Stimulated activated CD8-positive, alpha-beta memory T cell treated with anti-CD3 and anti-CD28 coated beads, Interleukin-2, amount 100 ng/mL, for 1 hour (primary cell): ENCODE measurements around the gene ACOT12.

Experiments used
- DNase-seq, 2 donors: peaks; one replicate each; pipeline ENCODE4 v3.0.0-alpha.2; 2020; ENCODE audit warnings: low read depth in 2 of 2

ACOT12 gene

GRCh38 chr5:81400375-81400774, 6.4 kb upstream of the ACOT12 start:
- DNase-seq: no peak

- DNase-seq: no peak
These were observed 4.8 kb upstream of the ACOT12 start for GRCh38 chr5:81398741-81399140.

GRCh38 chr5:81397176-81397575, 3.2 kb upstream of the ACOT12 start:
- DNase-seq: no peak

DNA sequence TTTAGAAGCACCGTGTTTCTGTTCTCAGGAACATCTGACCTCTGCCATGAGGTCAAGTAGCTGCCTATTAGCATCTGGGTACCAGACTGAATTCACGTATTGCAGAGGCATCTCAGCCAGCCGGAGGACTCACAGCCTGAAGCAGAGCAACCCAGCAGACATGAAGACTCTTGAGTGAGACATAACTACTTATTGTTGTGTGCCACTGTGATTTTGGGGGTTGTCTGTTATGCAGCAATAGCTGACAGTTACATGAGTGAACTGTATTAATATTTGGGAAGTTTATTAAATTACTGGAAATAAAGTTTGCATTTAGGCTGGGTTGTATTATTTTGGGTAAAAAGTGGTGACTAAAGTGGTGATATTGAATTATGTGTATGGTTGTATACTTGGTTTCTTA, 1.3 kb upstream of the ACOT12 start:
- DNase-seq: no peak

DNA sequence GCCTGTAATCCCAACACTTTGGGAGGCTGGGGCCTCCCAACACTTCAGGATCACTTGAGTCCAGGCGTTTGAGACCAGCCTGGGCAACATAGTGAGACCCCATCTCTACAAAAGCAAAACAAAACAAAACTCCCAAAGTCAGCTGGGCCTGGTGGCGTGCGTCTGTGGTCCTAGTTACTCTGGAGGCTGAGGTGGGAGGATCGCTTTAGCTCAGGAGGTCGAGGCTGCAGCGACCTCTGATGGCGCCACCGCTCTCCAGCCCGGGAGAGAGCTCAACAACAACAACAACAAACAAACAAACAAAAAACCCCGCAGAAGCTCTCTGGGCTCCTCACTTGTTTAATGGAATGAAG, 528 bp downstream of the ACOT12 start:
- no peak for DNase-seq

GRCh38 chr5:81389025-81389424, 4.9 kb downstream of the ACOT12 start:
- DNase-seq: no peak

DNA sequence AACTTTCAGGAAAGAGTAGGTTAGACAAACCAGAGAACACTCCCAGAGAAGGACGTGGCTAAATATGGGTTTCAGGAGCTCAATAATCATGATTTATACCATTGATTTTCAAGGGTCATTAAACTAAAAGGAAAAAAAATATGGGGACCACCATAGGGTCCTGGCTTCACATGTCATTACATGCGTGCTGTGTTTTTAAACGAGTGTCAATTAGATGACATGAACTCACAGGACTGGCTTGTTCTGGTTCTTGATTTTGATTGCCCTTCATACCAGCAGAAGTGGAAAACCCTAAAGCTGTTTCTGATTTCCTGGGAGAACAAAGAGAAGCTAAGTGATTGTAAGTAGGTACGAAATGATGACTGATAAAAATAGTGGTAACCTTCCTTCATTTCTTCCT, 5.8 kb downstream of the ACOT12 start:
- no peak for DNase-seq

GRCh38 chr5:81383867-81384266, 10.1 kb downstream of the ACOT12 start:
- DNase-seq: no peak

GRCh38 chr5:81371354-81371876, 22.5 kb downstream of the ACOT12 start:
- no peak for DNase-seq

DNA sequence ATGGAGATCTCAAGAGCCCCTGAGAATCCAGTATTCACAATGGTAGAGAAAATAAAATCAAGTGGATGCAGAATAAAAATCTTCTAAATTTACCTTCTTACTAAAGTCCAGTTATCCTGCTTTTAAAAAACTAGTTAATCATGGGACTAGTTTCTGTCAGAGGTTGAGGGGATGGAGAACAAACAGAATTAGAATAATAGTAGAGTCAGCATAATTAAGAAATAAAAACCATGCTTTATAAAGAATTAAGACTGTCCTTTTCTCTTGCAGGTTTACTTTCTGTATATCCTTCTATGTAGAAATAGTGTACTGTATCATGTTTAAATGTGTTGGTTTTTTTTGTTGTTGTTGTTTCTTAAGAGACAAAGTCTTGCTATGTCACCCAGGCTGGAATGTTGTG, 23.0 kb downstream of the ACOT12 start:
- DNase-seq: no peak

- DNase-seq: no peak
These were observed 28.4 kb downstream of the ACOT12 start for GRCh38 chr5:81365541-81365940.

GRCh38 chr5:81363093-81363871, 30.7 kb downstream of the ACOT12 start:
- DNase-seq: no peak

DNA sequence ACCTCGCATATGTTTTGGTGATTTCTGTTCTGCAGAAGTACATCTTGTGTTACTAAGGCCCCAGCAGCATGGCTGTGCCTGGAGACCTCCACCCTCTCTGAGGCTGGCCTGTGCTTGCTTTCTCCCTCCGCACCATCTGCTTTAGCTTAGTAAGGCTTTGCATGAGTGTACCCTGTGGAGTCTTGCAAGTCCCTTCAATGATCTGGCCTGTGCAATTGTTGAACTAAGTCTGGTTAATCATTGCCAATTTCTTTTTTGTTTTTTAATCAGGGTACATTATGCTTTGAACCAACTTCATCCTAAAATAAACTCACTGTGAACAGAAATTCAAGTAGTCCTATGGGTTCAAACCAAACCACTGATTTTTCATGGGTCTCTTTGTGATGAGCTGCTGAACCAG, 32.3 kb downstream of the ACOT12 start:
- DNase-seq: no peak

DNA sequence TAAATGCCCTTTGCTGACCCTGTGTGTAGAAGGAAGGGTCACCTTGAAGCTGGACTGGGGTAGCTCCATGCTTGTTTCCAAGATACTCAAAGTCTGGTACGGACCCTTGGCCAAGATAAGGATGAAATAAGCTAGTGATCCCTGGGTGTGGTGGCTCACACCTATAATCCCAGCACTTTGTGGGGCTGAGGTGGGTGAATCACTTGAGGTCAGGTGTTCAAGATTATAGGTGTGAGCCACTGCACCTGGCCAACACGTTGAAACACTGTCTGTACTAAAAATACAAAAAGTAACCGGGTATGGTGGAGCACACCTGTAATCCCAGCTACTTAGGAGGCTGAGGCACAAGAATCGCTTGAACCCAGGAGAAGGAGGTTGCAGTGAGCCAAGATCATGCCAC, 33.3 kb downstream of the ACOT12 start:
- no peak for DNase-seq

DNA sequence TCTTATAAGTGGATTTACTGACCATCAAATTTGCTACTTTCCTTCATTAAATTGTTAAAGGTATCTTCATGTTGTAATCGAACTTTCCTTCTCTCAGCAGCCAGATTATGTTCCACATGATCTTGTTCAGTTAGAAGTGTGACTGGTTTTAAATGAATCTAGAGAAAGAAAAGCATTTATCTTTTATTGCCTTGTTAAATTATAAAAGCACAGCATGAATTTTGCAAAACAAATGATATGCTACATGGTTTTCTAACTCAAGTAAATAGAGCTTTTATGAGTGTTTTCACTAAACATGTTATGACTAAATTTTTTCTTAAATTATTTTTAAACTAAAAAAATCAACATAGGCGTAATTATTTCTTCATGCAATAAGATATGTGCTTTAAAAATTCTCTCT, 34.1 kb downstream of the ACOT12 start:
- DNase-seq: no peak

GRCh38 chr5:81359108-81359507, 34.8 kb downstream of the ACOT12 start:
- no peak for DNase-seq

DNA sequence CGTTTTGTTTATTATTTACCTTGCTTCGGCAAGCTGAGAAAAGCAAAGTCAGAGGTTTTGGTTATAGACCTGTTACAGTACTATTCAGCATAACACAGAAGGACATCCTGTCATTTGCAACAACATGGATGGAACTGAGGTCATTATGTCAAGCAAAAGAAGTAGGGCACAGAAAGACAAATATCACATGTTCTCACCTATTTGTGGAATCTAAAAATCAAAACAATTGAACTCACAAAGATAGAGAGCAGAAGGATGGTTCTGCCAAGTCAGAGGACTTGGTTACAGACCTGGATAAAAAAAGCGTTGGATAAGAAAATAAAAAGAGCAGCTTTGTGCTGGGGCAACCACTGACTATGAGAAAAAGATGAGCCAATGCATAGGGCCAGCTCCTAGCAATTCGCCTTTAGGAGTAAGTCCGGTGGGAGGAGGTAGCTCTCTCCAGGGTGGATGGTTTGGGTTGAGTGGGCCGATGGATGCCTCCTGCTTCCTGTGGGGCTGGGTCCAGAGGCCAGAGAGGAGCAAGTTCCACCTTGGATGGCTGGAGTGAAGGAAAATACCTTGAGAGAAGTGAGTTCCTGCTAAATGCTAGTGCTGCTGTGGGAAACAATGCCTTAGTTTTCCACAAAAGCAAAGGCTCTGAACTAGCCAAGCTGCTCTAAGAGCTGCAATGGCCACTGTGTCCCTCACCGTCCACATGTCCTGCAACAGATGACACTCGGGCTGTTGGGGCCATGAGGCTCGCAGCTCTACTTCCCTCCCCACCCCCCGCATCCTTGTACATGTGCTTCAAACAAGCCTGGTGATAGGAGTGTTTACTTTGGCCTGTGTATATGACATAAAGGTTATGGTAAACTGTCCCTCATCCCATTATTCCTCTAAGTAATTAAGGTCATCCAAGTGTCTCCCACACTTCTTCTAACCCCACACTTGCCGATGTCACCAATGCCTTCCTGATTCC, 38.4 kb downstream of the ACOT12 start:
- DNase-seq: no peak

- DNase-seq: no peak
These were observed 39.8 kb downstream of the ACOT12 start for GRCh38 chr5:81354093-81354492.

GRCh38 chr5:81353189-81353588, 40.7 kb downstream of the ACOT12 start:
- DNase-seq: no peak

GRCh38 chr5:81350507-81350906, 43.4 kb downstream of the ACOT12 start:
- DNase-seq: no peak

DNA sequence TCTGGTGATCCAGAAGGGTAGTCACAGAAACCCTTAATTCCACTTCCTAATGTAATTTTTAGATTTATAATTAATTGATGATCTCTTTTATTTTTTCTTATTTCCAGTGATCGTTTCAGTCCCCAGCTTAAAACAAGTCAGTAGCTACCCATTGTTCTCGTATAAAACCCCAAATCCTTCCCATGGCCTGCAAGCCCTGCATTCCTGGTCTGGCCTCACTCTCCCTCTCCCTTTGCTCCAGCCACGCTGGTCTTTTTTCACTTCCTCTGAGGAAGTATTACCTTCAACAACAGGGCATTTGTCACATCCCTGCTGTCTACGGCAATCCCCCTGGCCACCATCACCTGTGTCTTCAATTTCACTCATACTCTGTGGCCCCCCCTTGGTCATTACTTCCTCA, 44.8 kb downstream of the ACOT12 start:
- DNase-seq: no peak

- DNase-seq: no peak
These were observed 48.4 kb downstream of the ACOT12 start for GRCh38 chr5:81345411-81346003.
